ENCODE data around the gene ALDH3A2. TPM values are rescaled to one million over a fixed set of nuclear protein-coding genes. Genes with fewer than 3 reads are reported as not detected.

ALDH3A2 gene
- total RNA-seq, 1 donor from 2014 or later, result 138 TPM

GRCh38 chr17:19651451-19652238 lies 3.1 kb downstream of the ALDH3A2 start:
- peaks cover 25% of the 10 kb centered on the region for H3K36me3 ChIP-seq
- H3K4me1 ChIP-seq, result peaks cover 23% of the 10 kb centered on the region
- no peaks in the 10 kb centered on the region for H3K27me3 ChIP-seq
- Mint-ChIP-seq H3K9me3 (peaks cover 15% of the 10 kb centered on the region), H3K27ac (no peak overlapping the region), H3K27me3 (ENCODE audit: insufficient read depth, low read depth) (peaks cover 12% of the 10 kb centered on the region), H3K4me3 (no peak overlapping the region), H3K4me1 (peaks cover 28% of the 10 kb centered on the region), H3K36me3 (peaks cover 48% of the 10 kb centered on the region)
- no peak overlapping the region for H3K4me3 ChIP-seq
- no peak overlapping the region for H3K9ac ChIP-seq
- H2AFZ ChIP-seq (replicated peaks), result no peak overlapping the region
- no peak for DNase-seq (ENCODE audit: low spot score)
- H3K4me2 ChIP-seq, result peak overlapping the region; percentile 94
- H3K27ac ChIP-seq, result no peak overlapping the region
- peaks cover 27% of the 10 kb centered on the region for H3F3A ChIP-seq (ENCODE audit: low read depth)
- no peaks in the 10 kb centered on the region for H3K9me3 ChIP-seq (ENCODE audit: low read depth)
- TF ChIP-seq CTCF (IDR thresholded peaks at IDR 0.05) (no peak), EZH2phosphoT487 (IDR thresholded peaks at IDR 0.05) (no peak), EZH2 (IDR thresholded peaks at IDR 0.05) (no peak)
- H4K20me1 ChIP-seq (ENCODE audit: low read depth), result peaks cover 4% of the 10 kb centered on the region
- peaks cover 67% of the 10 kb centered on the region for H3K79me2 ChIP-seq (ENCODE audit: low read depth)

GRCh38 chr17:19652595-19652994 lies 4.0 kb downstream of the ALDH3A2 start:
- Mint-ChIP-seq H3K27me3 (ENCODE audit: insufficient read depth, low read depth) (peaks cover 12% of the 10 kb centered on the region), H3K4me1 (peaks cover 19% of the 10 kb centered on the region), H3K9me3 (peaks cover 15% of the 10 kb centered on the region), H3K27ac (no peak overlapping the region), H3K36me3 (peaks cover 53% of the 10 kb centered on the region), H3K4me3 (no peak overlapping the region)
- Histone ChIP-seq H3K9me3 (ENCODE audit: low read depth) (no peaks in the 10 kb centered on the region), H3K4me2 (no peak overlapping the region), H3K27me3 (no peaks in the 10 kb centered on the region), H3F3A (ENCODE audit: low read depth) (peaks cover 17% of the 10 kb centered on the region), H3K36me3 (peaks cover 25% of the 10 kb centered on the region), H3K9ac (no peak overlapping the region), H2AFZ (replicated peaks) (no peak overlapping the region), H4K20me1 (ENCODE audit: low read depth) (peaks cover 4% of the 10 kb centered on the region), H3K79me2 (ENCODE audit: low read depth) (peaks cover 73% of the 10 kb centered on the region), H3K4me3 (no peak overlapping the region), H3K27ac (no peak overlapping the region), H3K4me1 (peaks cover 14% of the 10 kb centered on the region)
- no peak for DNase-seq (ENCODE audit: low spot score)
- no peak for TF ChIP-seq CTCF (IDR thresholded peaks at IDR 0.05)
- TF ChIP-seq EZH2 (IDR thresholded peaks at IDR 0.05), result no peak
- TF ChIP-seq EZH2phosphoT487 (IDR thresholded peaks at IDR 0.05), result no peak

GRCh38 chr17:19654342-19654886 lies 5.9 kb downstream of the ALDH3A2 start:
- peaks cover 3% of the 10 kb centered on the region for H3F3A ChIP-seq (ENCODE audit: low read depth)
- H3K4me1 Mint-ChIP-seq, result peaks cover 10% of the 10 kb centered on the region
- peaks cover 68% of the 10 kb centered on the region for H3K79me2 ChIP-seq (ENCODE audit: low read depth)
- H3K36me3 Mint-ChIP-seq, result peaks cover 60% of the 10 kb centered on the region
- peaks cover 15% of the 10 kb centered on the region for H3K9me3 Mint-ChIP-seq
- H4K20me1 ChIP-seq (ENCODE audit: low read depth), result peaks cover 4% of the 10 kb centered on the region
- H2AFZ ChIP-seq (replicated peaks), result no peak overlapping the region
- H3K4me3 Mint-ChIP-seq, result no peak overlapping the region
- DNase-seq (ENCODE audit: low spot score), result no peak
- H3K27me3 Mint-ChIP-seq (ENCODE audit: insufficient read depth, low read depth), result peaks cover 6% of the 10 kb centered on the region
- no peak overlapping the region for H3K4me3 ChIP-seq
- peaks cover 9% of the 10 kb centered on the region for H3K4me1 ChIP-seq
- H3K27ac Mint-ChIP-seq, result no peak overlapping the region
- H3K27ac ChIP-seq, result no peak overlapping the region
- no peak overlapping the region for H3K4me2 ChIP-seq
- no peaks in the 10 kb centered on the region for H3K9me3 ChIP-seq (ENCODE audit: low read depth)
- no peaks in the 10 kb centered on the region for H3K27me3 ChIP-seq
- no peak overlapping the region for H3K9ac ChIP-seq
- peaks cover 25% of the 10 kb centered on the region for H3K36me3 ChIP-seq
- TF ChIP-seq EZH2phosphoT487 (IDR thresholded peaks at IDR 0.05), result no peak
- TF ChIP-seq EZH2 (IDR thresholded peaks at IDR 0.05), result no peak
- TF ChIP-seq CTCF (IDR thresholded peaks at IDR 0.05), result no peak

Measured in neural progenitor cell (in vitro differentiated cells).